NCI-H748 (cell line): ENCODE results near the gene DDX52.
"Not testable (repeated sequence)": the region's sequence is repeated elsewhere in the genome, so short reads cannot be mapped to it uniquely, and the experiment has no call there.

ENCODE experiments used
- DNase-seq: peaks from one replicate; lab custom pipeline; 2025; ENCODE audit not compliant: unreplicated experiment; lab: John Stamatoyannopoulos, UW

Gene DDX52

GRCh38 chr17:37657202-37657601 is 14.0 kb upstream of the DDX52 start:
- no peak for DNase-seq

- no peak for DNase-seq
Measured at GRCh38 chr17:37651849-37652248, 8.6 kb upstream of the DDX52 start.

GRCh38 chr17:37650419-37651003 is 7.3 kb upstream of the DDX52 start:
- DNase-seq = peak; percentile 53

- DNase-seq = no peak
Measured at GRCh38 chr17:37648555-37648954, 5.3 kb upstream of the DDX52 start.

GRCh38 chr17:37647856-37648255 is 4.6 kb upstream of the DDX52 start:
- DNase-seq = no peak

- peak; percentile 22 for DNase-seq
Measured at GRCh38 chr17:37643869-37644268, 623 bp upstream of the DDX52 start.

- peak; percentile 48 for DNase-seq
Measured at GRCh38 chr17:37642681-37643080, 565 bp downstream of the DDX52 start.

GRCh38 chr17:37640015-37640414 is 3.2 kb downstream of the DDX52 start:
- DNase-seq = no peak

- DNase-seq = no peak
Measured at GRCh38 chr17:37637956-37638355, 5.3 kb downstream of the DDX52 start.

GRCh38 chr17:37616430-37616829 is 26.8 kb downstream of the DDX52 start:
- not testable (repeated sequence) for DNase-seq

- no peak for DNase-seq
Measured at GRCh38 chr17:37614823-37615222, 28.4 kb downstream of the DDX52 start.

- no peak for DNase-seq
Measured at GRCh38 chr17:37614391-37614790, 28.9 kb downstream of the DDX52 start.

- no peak for DNase-seq
Measured at GRCh38 chr17:37610971-37611370, 32.3 kb downstream of the DDX52 start.

GRCh38 chr17:37610041-37610420 is 33.2 kb downstream of the DDX52 start:
- DNase-seq = not testable (repeated sequence)

- DNase-seq = peak; percentile 97
Measured at GRCh38 chr17:37609170-37610040, 33.8 kb downstream of the DDX52 start, which contains the start of gene SYNRG. Gene SYNRG (minus strand): TSS chr17:37609418. CDS start chr17:37609355, 63 bp downstream.

- DNase-seq = peak; percentile 75
Measured at GRCh38 chr17:37608351-37609169, 34.7 kb downstream of the DDX52 start.

GRCh38 chr17:37607637-37608331 is 35.5 kb downstream of the DDX52 start:
- DNase-seq = no peak

GRCh38 chr17:37605813-37606505 is 37.3 kb downstream of the DDX52 start:
- DNase-seq = no peak

GRCh38 chr17:37605081-37605480 is 38.2 kb downstream of the DDX52 start:
- no peak for DNase-seq

- no peak for DNase-seq
Measured at GRCh38 chr17:37604556-37604955, 38.7 kb downstream of the DDX52 start.
